PFSK-1 (cell line): ENCODE data around the gene VPS4B.

Source experiments
- FOXP2 ChIP-seq: optimal IDR thresholded peaks from 2 replicates; pipeline ENCODE3; 2011; ENCODE audit warnings: borderline replicate concordance, control low read depth, inconsistent platforms; ENCODE audit not compliant: insufficient read depth; ENCODE audit errors: extremely low read length, extremely low read depth
- POLR2AphosphoS5 ChIP-seq: IDR thresholded peaks from 2 replicates; pipeline ENCODE4 v1.6.1; 2012; ENCODE audit warnings: low read depth, mild to moderate bottlenecking, control low read depth, low read length, moderate library complexity
- REST ChIP-seq, 2 experiments: IDR thresholded peaks; 2 replicates each; pipeline versions ENCODE4 v1.6.1 to v1.8.0; 2011 to 2012; ENCODE audit warnings: low read depth in 2 of 2, low read length in 2 of 2, control low read depth in 1 of 2, inconsistent platforms in 1 of 2, mild to moderate bottlenecking in 1 of 2, moderate library complexity in 1 of 2; ENCODE audit not compliant: insufficient read depth in 1 of 2
- SIN3A ChIP-seq: IDR thresholded peaks from 2 replicates; pipeline ENCODE4 v1.6.1; 2012; ENCODE audit warnings: mild to moderate bottlenecking, low read length, moderate library complexity, borderline replicate concordance; ENCODE audit not compliant: insufficient read depth
- TAF1 ChIP-seq: IDR thresholded peaks from 2 replicates; pipeline ENCODE4 v1.6.1; 2012; ENCODE audit warnings: low read length, control low read depth, borderline replicate concordance; ENCODE audit not compliant: insufficient read depth

Gene VPS4B

GRCh38 chr18:63449426-63449825 is 27.1 kb upstream of the VPS4B start:
- no peak for TF ChIP-seq TAF1
- no peak for TF ChIP-seq FOXP2
- TF ChIP-seq POLR2AphosphoS5, result no peak
- no peak for TF ChIP-seq SIN3A
- TF ChIP-seq REST (IDR thresholded peaks at IDR 0.05; ENCODE audit: insufficient read depth in 1 of 2, low read depth in 2 of 2, low read length in 2 of 2), result no peak

GRCh38 chr18:63447066-63447465 is 24.8 kb upstream of the VPS4B start:
- TF ChIP-seq FOXP2 (no peak), POLR2AphosphoS5 (no peak)

- no peak for TF ChIP-seq REST (IDR thresholded peaks at IDR 0.05; ENCODE audit: insufficient read depth in 1 of 2, low read depth in 2 of 2, low read length in 2 of 2)
- no peak for TF ChIP-seq SIN3A
- TF ChIP-seq TAF1, result no peak
- TF ChIP-seq POLR2AphosphoS5, result no peak
- TF ChIP-seq FOXP2, result no peak
Observed at GRCh38 chr18:63446266-63446665, 24.0 kb upstream of the VPS4B start.

GRCh38 chr18:63445037-63445436 is 22.8 kb upstream of the VPS4B start:
- TF ChIP-seq SIN3A, result no peak
- TF ChIP-seq REST (IDR thresholded peaks at IDR 0.05; ENCODE audit: insufficient read depth in 1 of 2, low read depth in 2 of 2, low read length in 2 of 2), result no peak
- no peak for TF ChIP-seq POLR2AphosphoS5
- TF ChIP-seq TAF1, result no peak
- TF ChIP-seq FOXP2, result no peak

- TF ChIP-seq FOXP2 (no peak), REST (IDR thresholded peaks at IDR 0.05; ENCODE audit: insufficient read depth in 1 of 2, low read depth in 2 of 2, low read length in 2 of 2) (no peak), SIN3A (no peak), POLR2AphosphoS5 (no peak), TAF1 (no peak)
Observed at GRCh38 chr18:63444580-63444979, 22.3 kb upstream of the VPS4B start.

- TF ChIP-seq POLR2AphosphoS5 (no peak), TAF1 (no peak), FOXP2 (no peak), SIN3A (no peak)
Observed at GRCh38 chr18:63443829-63444228, 21.6 kb upstream of the VPS4B start.
